Subcutaneous adipose tissue (tissue), 4 donors: ENCODE measurements around the gene COMMD6. TPM values are rescaled to one million over a fixed set of nuclear protein-coding genes. Genes with fewer than 3 reads are reported as not detected.

Source experiments
- total RNA-seq, 4 donors: library from RNA; depleted of rRNA; stranded (reverse); fragments of >200 nt; gene quantifications; one replicate each; pipeline ENCODE4 v1.1.0, GENCODE V29; 2016
- TF ChIP-seq, protein P1 (sequence below): fragments of 450-650 bp; IDR thresholded peaks from one replicate; pipeline ENCODE4 v1.5.1; 2016; ENCODE audit warnings: low read depth, mild to moderate bottlenecking, control low read depth, antibody characterized with exemption, moderate library complexity

The COMMD6 gene
- total RNA-seq, 4 donors from 2014 or later, result 104 to 220 (median 111) TPM

DNA sequence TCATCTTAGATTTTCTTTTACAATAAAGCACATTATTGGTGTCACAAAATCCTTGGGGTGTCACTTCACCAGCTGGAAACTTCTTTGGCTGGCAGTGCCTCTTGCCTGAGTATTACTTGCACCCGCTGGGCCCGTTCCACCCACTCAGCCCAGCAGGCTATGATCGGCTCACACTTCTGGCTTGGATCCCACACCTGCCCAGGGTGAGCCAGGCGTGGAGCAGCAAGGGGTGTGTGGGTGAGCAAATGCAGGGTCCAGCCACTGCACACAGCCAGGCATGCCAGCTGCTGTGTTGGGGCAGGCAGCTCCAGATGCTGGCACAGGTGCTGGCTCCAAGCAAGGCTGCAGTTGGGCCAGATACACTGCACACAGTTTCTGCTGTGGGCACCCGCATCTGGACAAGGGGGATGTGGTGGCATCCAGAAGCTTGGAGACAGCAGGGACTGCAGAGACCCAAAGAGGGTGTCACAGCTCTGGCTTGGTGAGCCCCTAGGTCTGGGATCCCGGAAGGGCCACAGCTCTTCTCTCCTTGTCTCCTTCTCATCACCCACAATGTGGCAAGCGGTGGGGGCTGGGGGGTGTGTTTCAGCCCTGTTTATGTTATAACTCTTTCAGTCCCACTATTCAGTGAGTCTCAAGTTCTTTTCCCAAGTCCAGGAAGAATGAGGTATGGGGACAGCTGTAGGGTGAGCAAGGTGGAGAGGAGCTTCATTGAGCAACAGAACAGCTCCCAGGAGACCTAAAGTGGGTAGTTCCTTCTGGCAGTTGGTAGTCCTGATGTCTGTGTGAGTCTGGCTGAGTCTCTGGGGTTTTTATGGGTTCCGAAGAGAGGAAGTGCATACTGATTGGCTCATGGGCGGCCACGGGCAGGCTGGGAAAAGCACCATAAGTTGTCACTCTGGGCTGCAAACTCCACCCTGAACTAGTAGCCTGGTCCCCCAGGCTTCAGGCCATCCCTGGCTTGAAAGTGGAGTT lies 30.3 kb downstream of the COMMD6 start:
- TF ChIP-seq, protein P1, sequence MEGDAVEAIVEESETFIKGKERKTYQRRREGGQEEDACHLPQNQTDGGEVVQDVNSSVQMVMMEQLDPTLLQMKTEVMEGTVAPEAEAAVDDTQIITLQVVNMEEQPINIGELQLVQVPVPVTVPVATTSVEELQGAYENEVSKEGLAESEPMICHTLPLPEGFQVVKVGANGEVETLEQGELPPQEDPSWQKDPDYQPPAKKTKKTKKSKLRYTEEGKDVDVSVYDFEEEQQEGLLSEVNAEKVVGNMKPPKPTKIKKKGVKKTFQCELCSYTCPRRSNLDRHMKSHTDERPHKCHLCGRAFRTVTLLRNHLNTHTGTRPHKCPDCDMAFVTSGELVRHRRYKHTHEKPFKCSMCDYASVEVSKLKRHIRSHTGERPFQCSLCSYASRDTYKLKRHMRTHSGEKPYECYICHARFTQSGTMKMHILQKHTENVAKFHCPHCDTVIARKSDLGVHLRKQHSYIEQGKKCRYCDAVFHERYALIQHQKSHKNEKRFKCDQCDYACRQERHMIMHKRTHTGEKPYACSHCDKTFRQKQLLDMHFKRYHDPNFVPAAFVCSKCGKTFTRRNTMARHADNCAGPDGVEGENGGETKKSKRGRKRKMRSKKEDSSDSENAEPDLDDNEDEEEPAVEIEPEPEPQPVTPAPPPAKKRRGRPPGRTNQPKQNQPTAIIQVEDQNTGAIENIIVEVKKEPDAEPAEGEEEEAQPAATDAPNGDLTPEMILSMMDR, result no peak

DNA sequence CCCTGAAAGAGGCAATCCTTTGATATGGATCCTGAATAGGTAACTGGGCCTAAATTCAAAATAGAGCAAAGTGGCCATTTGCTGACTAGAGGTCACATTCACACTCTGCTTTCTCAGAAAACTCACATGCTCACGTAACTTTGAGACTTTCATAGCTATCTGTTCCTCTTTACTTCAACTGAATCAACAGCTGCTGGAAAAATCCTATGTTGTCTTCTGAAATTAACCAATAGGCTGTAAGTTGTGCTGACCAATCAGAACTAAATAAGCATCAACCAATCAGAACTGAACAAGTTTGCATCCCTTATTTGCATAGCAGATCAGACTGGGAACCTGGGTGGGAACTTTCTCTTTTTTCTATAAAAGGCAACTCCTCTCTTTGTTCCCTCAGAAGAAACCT lies 31.6 kb downstream of the COMMD6 start:
- TF ChIP-seq, protein P1, result no peak

DNA sequence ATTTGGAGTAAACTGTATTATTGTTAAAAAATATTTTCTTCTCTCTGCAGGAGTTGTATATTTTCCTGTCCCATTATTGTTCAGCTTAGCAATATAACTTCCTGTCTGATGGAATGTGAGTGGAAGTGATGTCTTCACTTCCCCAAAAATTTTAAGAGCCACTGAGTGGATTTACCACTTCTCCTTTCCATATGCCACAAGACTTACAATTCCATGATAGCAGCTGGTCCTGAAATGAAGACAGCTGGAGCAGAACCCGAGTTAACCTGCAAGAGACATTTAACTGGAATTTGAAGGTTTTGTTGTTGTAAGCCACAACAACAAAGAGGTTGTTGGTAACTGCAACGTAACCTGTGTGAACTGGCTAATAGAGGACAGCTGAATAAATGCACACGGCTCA lies 32.3 kb downstream of the COMMD6 start:
- TF ChIP-seq, protein P1, result no peak

DNA sequence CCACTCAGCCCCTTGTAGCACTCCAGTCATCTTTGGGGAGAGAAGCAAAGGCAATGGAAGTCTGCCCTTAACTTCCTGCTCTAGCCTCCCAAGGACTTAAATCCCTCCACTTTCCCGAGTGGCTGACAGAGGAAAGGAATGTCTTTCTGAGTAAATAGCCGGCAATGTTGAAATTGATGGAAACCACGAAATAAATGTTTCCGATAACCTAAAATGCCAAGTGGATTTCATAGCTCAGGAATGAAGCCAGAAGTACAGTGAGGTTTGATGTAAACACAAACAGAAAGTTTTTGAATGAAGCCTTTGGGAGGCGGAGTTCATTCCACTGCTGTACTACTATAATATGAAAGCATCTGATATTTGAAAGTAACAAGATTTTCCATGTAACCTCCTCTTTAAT lies 41.7 kb downstream of the COMMD6 start:
- TF ChIP-seq, protein P1, result no peak

DNA sequence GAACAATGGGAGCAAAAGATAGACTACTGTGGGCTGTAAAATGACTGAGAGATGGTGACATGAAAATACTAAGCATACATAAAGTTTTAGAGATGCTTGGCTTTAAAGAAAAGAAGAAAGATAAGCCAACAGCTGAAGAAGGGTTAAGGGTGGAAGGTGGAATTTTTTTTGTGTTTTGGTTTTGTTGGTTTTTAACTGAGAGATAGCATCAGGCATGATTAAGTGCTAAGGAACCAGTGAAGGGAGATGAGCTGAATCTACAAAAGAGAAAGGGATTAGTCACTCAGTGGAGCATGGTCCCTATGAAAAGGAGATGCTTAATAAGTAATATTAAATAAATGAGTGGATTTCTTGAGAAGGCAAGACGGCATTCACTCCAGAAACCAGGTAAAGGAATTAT lies 43.1 kb downstream of the COMMD6 start:
- TF ChIP-seq, protein P1, result no peak

DNA sequence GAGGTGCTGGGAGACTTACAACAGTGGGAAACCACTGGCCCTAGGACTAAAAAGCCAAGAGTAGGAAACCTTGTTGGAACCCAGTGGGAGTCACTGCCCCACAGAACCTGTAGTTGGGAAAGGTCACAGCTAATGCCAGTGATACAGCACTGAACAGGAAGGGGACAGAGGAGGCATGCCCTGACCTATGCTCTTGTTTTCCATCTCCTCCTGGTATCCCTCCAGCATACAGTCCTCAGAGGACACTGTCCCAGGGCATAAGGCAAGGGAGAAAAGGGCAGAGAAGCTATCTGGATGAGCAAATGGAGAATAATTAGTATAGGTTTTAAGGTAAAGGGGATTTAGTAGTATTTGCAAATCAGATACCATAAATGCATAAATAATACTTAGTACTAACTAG lies 44.5 kb downstream of the COMMD6 start:
- TF ChIP-seq, protein P1, result no peak

DNA sequence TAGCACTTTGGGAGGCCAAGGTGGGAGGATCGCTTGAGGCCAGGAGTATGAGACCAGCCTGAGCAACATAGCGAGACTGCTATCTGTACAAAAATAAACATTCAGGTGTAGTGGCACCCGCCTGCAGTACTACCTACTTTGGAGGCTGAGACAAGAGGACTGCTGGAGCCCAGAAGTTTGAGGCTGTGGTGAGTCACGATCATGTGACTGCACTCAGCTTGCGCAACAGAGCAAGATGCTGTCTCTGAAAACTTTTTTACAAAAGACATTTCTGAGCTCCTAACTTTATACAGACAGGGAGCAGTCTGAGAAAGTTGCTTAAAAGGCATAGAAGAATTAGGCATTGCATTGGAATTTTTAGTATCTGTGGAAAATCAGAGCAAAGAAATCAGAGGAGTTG lies 45.3 kb downstream of the COMMD6 start:
- TF ChIP-seq, protein P1, result no peak
